SK-N-MC (cell line): ENCODE data around the gene MBOAT2.
A peak's percentile ranks its signal among the peaks of the same experiment; 100 is the strongest.

Experiments
- DNase-seq: peaks from one replicate; pipeline ENCODE4 v3.0.0-alpha.2; 2011; ENCODE audit warnings: low read depth, low spot score
- H3K27ac ChIP-seq: fragments of 200-600 bp; sonication (generic); 2 replicates; pipeline ENCODE4 v1.5.1; 2016; ENCODE audit warnings: mixed run types
- H3K36me3 ChIP-seq: fragments of 200-600 bp; sonication (generic); 2 replicates; pipeline ENCODE4 v1.6.1; 2017; ENCODE audit warnings: antibody characterized with exemption, low read length, mixed read lengths; ENCODE audit not compliant: insufficient read depth
- H3K4me3 ChIP-seq: fragments of 200-600 bp; sonication (generic); 2 replicates; pipeline ENCODE4 v1.5.1; 2016
- H3K9ac ChIP-seq: fragments of 200-600 bp; sonication (generic); 2 replicates; pipeline ENCODE4 v1.8.0; 2017; ENCODE audit warnings: mixed run types, mixed read lengths; ENCODE audit not compliant: insufficient read length
- H3K9me3 ChIP-seq: fragments of 200-600 bp; sonication (generic); 2 replicates; pipeline ENCODE4 v1.6.1; 2017; ENCODE audit warnings: low read depth, mild to moderate bottlenecking, antibody characterized with exemption, low read length, moderate library complexity, mixed read lengths
- EZH2 ChIP-seq: fragments of 200-600 bp; sonication (generic); IDR thresholded peaks from one replicate; pipeline ENCODE4 v1.6.1; 2017; ENCODE audit warnings: antibody characterized with exemption
- FOXP2 ChIP-seq: optimal IDR thresholded peaks from 2 replicates; pipeline ENCODE3; 2011; ENCODE audit warnings: mild to moderate bottlenecking, moderate library complexity; ENCODE audit not compliant: insufficient read depth; ENCODE audit errors: extremely low read length, control extremely low read depth
- POLR2AphosphoS5 ChIP-seq: IDR thresholded peaks from 2 replicates; pipeline ENCODE4 v1.6.1; 2012; ENCODE audit warnings: mild to moderate bottlenecking, low read depth, low read length, borderline replicate concordance

The MBOAT2 gene

GRCh38 chr2:8993196-8993901 is 10.1 kb downstream of the MBOAT2 start:
- Histone ChIP-seq H3K27ac (no peak overlapping the region), H3K4me3 (no peak overlapping the region), H3K9ac (no peak overlapping the region), H3K9me3 (no peaks in the 10 kb centered on the region), H3K36me3 (no peaks in the 10 kb centered on the region)
- no peak for TF ChIP-seq FOXP2
- DNase-seq: no peak

- Histone ChIP-seq H3K27ac (no peak overlapping the region), H3K9ac (no peak overlapping the region), H3K4me3 (no peak overlapping the region), H3K36me3 (no peaks in the 10 kb centered on the region), H3K9me3 (no peaks in the 10 kb centered on the region)
- DNase-seq: no peak
- no peak for TF ChIP-seq EZH2
- no peak for TF ChIP-seq POLR2AphosphoS5
- TF ChIP-seq FOXP2: no peak
Observed at GRCh38 chr2:8992643-8993042, 10.8 kb downstream of the MBOAT2 start.

- H3K9me3 ChIP-seq: no peaks in the 10 kb centered on the region
- H3K27ac ChIP-seq: no peak overlapping the region
- no peak for DNase-seq
- TF ChIP-seq FOXP2 (no peak), EZH2 (no peak), POLR2AphosphoS5 (no peak)
- H3K4me3 ChIP-seq: no peak overlapping the region
- H3K36me3 ChIP-seq: no peaks in the 10 kb centered on the region
- H3K9ac ChIP-seq: no peak overlapping the region
Observed at GRCh38 chr2:8989536-8990079, 13.9 kb downstream of the MBOAT2 start.

GRCh38 chr2:8987410-8987809 is 16.1 kb downstream of the MBOAT2 start:
- no peaks in the 10 kb centered on the region for H3K9me3 ChIP-seq
- no peak overlapping the region for H3K9ac ChIP-seq
- H3K27ac ChIP-seq: no peak overlapping the region
- DNase-seq: no peak
- no peaks in the 10 kb centered on the region for H3K36me3 ChIP-seq
- no peak overlapping the region for H3K4me3 ChIP-seq
- no peak for TF ChIP-seq FOXP2
- TF ChIP-seq EZH2: no peak
- TF ChIP-seq POLR2AphosphoS5: no peak

GRCh38 chr2:8986327-8986976 is 17.0 kb downstream of the MBOAT2 start:
- no peak overlapping the region for H3K9ac ChIP-seq
- no peak for TF ChIP-seq EZH2
- no peak for TF ChIP-seq POLR2AphosphoS5
- TF ChIP-seq FOXP2: no peak
- no peak overlapping the region for H3K27ac ChIP-seq
- DNase-seq: no peak
- H3K4me3 ChIP-seq: no peak overlapping the region
- no peaks in the 10 kb centered on the region for H3K36me3 ChIP-seq
- H3K9me3 ChIP-seq: no peaks in the 10 kb centered on the region

- Histone ChIP-seq H3K36me3 (no peaks in the 10 kb centered on the region), H3K9me3 (no peaks in the 10 kb centered on the region; the same call in 1 of the 2 replicates), H3K9ac (no peak overlapping the region), H3K4me3 (no peak overlapping the region; the same call in 1 of the 2 replicates), H3K27ac (peak overlapping the region; percentile 98; the same call in 1 of the 2 replicates)
- TF ChIP-seq FOXP2: no peak
- TF ChIP-seq POLR2AphosphoS5: no peak
- TF ChIP-seq EZH2: no peak
- DNase-seq: no peak
Observed at GRCh38 chr2:8985561-8986326, 17.7 kb downstream of the MBOAT2 start.

GRCh38 chr2:8984855-8985254 is 18.6 kb downstream of the MBOAT2 start:
- H3K4me3 ChIP-seq: peak overlapping the region; percentile 76
- H3K27ac ChIP-seq: peak overlapping the region; percentile 98
- no peaks in the 10 kb centered on the region; the same call in 1 of the 2 replicates for H3K9me3 ChIP-seq
- DNase-seq: no peak
- H3K9ac ChIP-seq: peak overlapping the region; percentile 75
- H3K36me3 ChIP-seq: no peaks in the 10 kb centered on the region
- TF ChIP-seq EZH2 (no peak), POLR2AphosphoS5 (no peak), FOXP2 (no peak)

- Histone ChIP-seq H3K36me3 (no peaks in the 10 kb centered on the region), H3K9ac (peak overlapping the region; percentile 75), H3K27ac (peak overlapping the region; percentile 98), H3K4me3 (peak overlapping the region; percentile 76), H3K9me3 (no peaks in the 10 kb centered on the region; the same call in 1 of the 2 replicates)
- no peak for TF ChIP-seq FOXP2
- no peak for TF ChIP-seq POLR2AphosphoS5
- TF ChIP-seq EZH2: no peak
- DNase-seq: no peak
Observed at GRCh38 chr2:8984157-8984556, 19.3 kb downstream of the MBOAT2 start.
